HG03039 (cell line): ENCODE measurements around the gene PDE6G.

Experiments
- ATAC-seq: cut with Tn5 transposase; IDR thresholded peaks from one replicate; pipeline ENCODE4 v1.9.1; 2021; ENCODE audit warnings: mild to moderate bottlenecking, moderate library complexity; ENCODE audit not compliant: unreplicated experiment

Gene PDE6G

DNA sequence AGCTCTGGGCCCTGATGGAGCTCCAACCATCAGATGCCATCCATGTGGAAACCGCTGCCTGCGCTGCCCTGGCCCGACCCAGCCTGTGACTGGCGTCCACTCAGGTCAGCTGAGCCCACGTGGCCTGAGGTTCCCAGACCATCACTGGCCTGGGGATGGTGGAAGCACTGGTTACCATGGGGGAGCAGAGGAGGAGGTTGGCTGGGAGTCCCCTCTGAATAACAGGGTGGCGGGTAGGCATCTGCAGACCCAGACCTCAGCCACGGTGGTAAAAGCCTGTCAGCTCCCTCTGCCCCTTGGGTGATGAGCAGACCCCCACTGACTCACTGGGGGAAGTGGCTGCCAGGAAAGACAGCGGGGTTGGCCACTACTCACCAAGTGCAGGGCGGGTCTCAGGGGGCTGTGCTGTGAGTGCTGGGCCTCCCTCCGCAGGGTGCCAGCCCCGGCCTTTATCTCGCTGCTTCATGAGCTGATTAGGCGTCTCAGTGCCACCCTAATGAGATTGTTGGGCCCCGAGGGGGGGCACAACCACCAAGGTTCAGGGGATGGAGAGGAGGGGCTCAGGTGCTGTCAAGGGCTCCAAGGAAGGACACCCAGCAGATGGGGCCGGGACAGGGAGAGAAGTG lies at the start of gene PDE6G:
TSS of gene PDE6G (minus strand) at position 425 of the 626 bp plus-strand sequence. CDS start 3,237 bp downstream, outside the sequence.
- ATAC-seq = no peak

GRCh38 chr17:81705518-81706231 lies 49.3 kb upstream of the PDE6G start:
- ATAC-seq = no peak

DNA sequence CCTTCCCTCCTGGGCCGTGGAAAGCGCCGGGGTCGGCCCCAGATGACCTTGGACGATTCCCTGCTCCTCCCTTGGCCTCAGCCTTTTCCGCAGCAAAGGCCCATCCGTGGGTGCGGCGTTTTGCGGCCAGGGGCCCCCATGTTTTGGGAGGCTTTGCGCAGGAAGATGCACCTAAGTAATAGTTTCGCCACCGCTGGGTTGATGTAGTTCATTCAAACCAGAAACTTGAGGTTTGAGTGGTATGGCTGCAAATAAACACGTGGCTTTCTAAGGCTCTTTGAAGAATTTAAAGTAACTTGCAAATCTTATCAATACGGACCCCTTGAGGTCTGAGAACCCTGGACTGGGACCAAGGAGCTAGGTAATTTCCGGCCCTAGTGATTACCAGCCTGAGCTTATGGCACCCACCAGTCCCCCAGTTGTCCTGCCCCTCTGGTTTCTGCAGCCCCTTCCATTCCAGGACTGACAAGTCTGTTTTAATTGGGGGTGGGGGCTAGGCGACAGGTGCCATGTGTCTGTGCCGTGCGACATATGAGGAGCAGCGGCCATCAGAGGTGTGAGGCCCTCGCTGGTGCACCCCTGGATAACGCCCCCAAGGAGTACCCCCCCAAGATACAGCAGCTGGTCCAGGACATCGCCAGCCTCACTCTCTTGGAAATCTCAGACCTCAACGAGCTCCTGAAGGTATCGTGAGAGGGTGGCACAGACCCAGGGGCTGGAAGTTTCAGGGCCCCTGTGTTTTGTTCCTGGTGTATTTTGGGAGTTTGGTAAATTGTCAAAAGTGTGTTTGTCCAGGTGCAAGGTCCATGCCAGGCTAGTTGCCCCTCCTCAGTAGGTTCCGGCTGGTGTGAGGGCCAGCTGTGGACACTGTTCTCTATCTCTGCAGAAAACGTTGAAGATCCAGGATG lies 47.7 kb upstream of the PDE6G start:
- no peak for ATAC-seq

DNA sequence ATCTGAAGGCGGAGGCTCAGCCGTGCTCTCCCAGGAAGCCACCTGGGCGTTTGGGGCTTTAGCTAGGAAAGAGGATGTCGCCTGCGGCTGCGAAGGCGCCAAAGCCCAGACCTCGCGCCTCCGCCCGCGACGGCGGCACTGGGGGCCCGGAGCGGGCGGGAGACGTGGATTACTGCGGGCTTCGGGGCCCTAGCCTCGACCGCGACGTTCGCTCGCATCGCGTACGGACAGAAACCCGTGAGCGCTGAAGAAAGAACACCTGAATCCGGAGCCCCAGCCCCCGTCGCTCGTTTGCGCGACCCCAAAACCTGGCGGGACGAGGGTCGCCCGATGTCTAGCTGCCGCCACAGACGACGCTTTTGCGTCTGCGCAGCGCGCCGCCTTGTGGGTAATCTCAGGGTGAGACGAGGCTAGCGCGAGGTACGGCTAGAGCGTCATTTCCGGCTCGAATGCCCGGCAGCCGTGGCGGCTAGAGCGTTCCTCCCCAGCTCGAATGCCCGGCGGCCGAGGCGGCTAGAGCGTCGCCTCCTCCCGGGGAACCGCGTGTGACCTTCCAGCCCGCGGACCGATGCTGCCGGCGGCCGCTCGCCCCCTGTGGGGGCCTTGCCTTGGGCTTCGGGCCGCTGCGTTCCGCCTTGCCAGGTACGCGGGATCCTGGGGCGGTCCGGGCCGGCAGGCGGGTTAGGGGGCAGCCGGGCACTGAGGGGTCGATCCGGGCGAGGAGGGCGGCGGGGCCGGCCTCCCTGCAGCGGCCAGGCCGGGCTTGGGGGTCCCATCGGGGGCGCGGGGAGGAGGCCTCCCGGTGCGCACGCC lies 46.8 kb upstream of the PDE6G start, which contains the start of gene MRPL12:
TSS of gene MRPL12 (plus strand) at position 434 of the 813 bp plus-strand sequence. CDS start at position 569, 135 bp downstream.
- ATAC-seq = peak; percentile 83

DNA sequence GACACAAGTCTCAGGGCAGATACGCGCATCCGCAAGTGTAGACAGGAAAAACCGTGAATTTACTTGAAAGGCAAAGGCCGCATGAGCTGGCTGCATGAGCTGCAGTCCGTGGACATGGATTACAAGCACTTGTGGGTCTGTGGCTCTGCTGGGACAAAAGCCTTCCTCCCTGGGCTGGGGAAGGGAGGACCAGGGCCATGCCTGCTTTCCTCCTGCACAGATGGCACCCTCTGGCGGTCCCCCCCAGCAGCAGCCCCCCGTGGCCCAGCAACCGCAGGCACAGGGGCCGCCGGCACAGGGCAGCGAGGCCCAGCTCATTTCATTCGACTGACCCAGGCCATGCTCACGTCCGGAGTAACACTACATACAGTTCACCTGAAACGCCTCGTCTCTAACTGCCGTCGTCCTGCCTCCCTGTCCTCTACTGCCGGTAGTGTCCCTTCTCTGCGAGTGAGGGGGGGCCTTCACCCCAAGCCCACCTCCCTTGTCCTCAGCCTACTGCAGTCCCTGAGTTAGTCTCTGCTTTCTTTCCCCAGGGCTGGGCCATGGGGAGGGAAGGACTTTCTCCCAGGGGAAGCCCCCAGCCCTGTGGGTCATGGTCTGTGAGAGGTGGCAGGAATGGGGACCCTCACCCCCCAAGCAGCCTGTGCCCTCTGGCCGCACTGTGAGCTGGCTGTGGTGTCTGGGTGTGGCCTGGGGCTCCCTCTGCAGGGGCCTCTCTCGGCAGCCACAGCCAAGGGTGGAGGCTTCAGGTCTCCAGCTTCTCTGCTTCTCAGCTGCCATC lies 45.1 kb upstream of the PDE6G start:
- ATAC-seq = no peak

DNA sequence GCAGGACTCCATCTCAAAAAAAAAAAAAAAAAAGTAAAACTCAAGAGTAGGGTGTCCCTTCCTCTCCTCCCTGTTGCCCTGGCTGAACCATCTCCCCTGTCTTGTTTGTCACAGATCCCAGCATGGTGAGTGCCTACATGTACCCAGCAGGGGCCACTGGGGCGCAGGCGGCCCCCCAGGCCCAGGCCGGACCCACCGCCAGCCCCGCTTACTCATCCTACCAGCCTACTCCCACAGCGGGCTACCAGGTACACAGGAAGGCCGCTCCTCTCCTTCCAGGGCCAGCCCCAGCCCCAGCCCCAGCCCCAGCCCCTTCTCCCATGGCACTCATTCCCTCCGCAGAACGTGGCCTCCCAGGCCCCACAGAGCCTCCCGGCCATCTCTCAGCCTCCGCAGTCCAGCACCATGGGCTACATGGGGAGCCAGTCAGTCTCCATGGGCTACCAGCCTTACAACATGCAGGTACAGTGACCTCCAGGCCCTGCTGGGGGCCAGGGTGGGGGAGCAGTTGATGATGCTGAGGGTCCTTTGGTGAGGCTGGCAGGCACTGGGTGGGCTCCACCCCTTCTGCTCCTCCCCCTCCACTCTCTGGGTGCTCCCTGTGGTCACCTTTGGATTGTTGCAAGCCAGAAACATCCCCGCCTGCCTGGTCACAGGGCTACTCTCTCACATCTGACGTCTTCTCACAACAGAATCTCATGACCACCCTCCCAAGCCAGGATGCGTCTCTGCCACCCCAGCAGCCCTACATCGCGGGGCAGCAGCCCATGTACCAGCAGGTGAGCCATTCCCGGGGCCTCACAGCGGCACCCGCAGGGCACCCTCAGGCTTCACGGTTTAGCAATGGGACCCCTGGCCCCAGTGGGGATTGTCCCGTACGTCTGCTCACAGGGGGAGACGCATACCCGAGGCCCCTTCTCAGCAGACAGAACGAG lies 44.3 kb upstream of the PDE6G start:
- no peak for ATAC-seq

- ATAC-seq = no peak
These were observed 41.1 kb upstream of the PDE6G start for GRCh38 chr17:81697261-81698044.

- no peak for ATAC-seq
These were observed 40.0 kb upstream of the PDE6G start for GRCh38 chr17:81696218-81696941.

DNA sequence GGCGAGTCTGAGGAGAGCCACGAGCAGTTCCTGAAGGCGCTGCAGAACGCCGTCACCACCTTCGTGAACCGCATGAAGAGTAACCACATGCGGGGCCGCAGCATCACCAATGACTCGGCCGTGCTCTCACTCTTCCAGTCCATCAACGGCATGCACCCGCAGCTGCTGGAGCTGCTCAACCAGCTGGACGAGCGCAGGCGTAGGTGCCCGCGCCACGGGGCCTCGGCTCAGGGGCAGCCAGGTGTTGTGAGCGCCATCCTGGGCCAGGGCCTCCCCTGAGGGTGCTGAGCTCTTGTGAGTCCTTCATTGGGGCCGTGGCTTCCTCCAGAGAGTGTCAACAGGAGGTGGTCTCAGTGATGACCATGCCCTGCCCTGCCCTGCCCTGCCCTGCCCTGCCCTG lies 39.5 kb upstream of the PDE6G start:
- ATAC-seq = no peak

- no peak for ATAC-seq
These were observed 38.9 kb upstream of the PDE6G start for GRCh38 chr17:81695211-81695610.

GRCh38 chr17:81694810-81695209 lies 38.5 kb upstream of the PDE6G start:
- ATAC-seq = no peak

DNA sequence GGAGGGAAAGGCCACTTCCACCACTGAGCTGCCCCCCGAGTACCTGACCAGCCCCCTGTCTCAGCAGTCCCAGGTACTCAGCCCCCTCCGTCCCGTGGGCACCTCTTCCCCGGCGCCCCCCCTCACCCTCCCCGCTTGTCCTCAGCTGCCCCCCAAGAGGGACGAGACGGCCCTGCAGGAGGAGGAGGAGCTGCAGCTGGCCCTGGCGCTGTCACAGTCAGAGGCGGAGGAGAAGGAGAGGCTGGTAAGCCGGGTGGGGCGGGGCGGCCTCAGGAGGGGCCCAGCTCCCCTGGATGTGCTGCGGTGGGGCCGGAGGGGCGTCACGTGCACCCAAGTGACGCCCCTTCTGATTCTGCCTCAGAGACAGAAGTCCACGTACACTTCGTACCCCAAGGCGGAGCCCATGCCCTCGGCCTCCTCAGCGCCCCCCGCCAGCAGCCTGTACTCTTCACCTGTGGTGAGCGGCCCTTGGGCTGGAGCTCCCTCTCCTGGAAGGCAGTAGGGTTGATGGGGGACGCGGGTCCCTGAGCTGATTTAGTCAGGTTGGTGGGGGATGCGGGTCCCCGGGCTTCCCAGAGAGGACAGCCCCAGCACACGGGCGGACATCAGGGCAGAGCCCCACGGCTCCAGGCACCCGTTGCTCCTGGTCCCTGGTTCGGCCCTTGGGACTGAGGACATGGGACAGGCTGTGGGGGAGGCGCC lies 37.3 kb upstream of the PDE6G start:
- no peak for ATAC-seq

DNA sequence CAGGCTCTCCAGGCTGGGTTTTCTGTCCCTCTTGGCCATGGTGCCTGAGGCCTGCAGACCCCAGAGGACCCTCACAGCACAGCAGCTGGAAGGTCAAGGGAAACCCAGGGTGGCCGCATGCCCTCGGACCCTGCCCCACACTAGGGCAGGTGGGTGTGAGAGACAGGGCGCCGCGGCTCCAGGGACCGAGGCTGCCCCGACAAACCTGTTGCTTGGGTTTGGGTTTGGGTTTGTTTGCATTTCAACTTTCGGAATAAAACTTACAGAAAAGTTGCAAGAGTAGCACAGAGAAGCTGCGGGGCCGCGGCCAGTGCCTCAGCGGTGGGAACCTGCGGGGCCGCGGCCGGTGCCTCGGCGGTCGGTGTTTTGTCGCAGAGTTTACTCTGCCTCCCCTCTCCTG lies 35.3 kb upstream of the PDE6G start:
- ATAC-seq = no peak

DNA sequence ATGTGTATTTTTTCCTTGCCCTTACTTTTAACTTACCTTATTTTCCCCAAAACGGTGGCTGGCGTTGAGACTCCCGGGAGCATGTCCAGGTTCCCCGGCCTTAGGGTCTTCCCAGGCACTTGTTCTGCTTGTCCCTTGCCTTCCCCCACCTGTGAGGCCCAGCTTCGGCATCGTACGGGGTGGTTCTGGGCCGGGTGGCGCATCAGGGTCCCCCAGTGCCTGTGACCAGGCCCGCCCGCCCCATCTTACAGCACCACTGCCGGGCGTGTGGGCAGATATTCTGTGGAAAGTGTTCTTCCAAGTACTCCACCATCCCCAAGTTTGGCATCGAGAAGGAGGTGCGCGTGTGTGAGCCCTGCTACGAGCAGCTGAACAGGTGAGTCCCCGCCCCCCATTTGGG lies 34.9 kb upstream of the PDE6G start:
- ATAC-seq = no peak

DNA sequence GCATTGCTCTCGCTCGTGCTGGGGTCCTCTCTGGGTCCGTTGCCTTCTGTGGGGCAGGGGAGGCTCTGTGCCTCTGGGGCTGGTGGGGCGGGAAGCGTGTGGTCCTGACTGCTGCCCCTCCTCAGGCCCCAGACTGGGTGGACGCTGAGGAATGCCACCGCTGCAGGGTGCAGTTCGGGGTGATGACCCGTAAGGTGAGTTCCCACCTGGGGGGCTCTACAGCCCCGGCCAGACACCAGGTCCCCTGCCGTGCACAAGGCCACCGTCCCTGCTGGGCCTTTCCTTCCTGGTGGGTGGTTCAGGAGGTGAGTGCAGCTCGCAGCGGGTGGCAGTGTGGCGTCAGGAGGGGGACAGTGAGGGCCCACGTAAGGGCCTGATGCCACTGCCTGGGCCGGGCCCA lies 34.2 kb upstream of the PDE6G start:
- ATAC-seq = no peak

DNA sequence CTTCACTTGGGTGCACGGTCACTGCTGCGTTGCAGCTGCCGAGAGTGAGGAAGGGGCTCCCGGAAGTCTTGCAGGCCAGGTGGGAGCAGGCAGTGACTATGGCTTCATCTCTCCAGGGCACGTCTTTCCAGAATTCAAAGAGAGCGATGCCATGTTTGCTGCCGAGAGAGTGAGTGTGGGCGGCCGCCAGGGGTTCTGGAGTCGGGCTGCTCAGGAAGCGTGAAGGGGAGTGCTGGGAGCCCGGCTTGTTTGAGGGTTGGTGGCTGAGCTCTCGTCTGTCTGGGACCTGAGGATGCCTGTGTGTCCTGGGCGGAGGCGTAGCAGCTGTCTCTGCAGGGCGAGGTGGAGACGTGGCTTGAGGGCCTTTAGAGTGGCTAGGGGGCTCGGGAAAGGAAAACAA lies 33.7 kb upstream of the PDE6G start:
- no peak for ATAC-seq

- ATAC-seq = no peak
These were observed 32.3 kb upstream of the PDE6G start for GRCh38 chr17:81688616-81689015.
